K562 (cell line): ENCODE results near the gene SLC7A4. TPM values are rescaled to one million over a fixed set of nuclear protein-coding genes. Genes with fewer than 3 reads are reported as not detected.

Source experiments
- ATF4 ChIP-seq: fragments of 450-650 bp; formaldehyde crosslinking; IDR thresholded peaks from 2 replicates; pipeline ENCODE4 v1.4.0; 2022; ENCODE audit warnings: mild to moderate bottlenecking, moderate library complexity
- BACH1 ChIP-seq: fragments of 200-800 bp; sonication (Bioruptor generic); IDR thresholded peaks from 2 replicates; pipeline ENCODE4 v1.6.1; 2016; ENCODE audit warnings: missing genetic modification characterization, missing compliant biosample characterization
- RBBP5 ChIP-seq: fragments of 200-600 bp; sonication (generic); IDR thresholded peaks from 2 replicates; pipeline ENCODE4 v1.6.1; 2012; ENCODE audit warnings: borderline replicate concordance, mild to moderate bottlenecking, low read length, control low read depth, inconsistent platforms; ENCODE audit not compliant: insufficient read depth, poor library complexity, severe bottlenecking
- SIN3B ChIP-seq: fragments of 450-650 bp; IDR thresholded peaks from 2 replicates; pipeline ENCODE4 v1.6.1; 2017; ENCODE audit warnings: low read depth, mild to moderate bottlenecking, moderate library complexity
- TCF15 ChIP-seq: fragments of 250-450 bp; sonication (Bioruptor Pico); IDR thresholded peaks from 2 replicates; pipeline ENCODE4 v1.8.0; 2022; ENCODE audit warnings: moderate library complexity, mild to moderate bottlenecking, inconsistent platforms
- TCF7 ChIP-seq: sonication (generic); IDR thresholded peaks from 2 replicates; pipeline ENCODE4 v1.6.1; 2016; ENCODE audit warnings: antibody characterized with exemption, borderline replicate concordance
- XRCC4 ChIP-seq: IDR thresholded peaks from one replicate; pipeline ENCODE4 v1.6.1; 2011; ENCODE audit not compliant: insufficient read depth, insufficient read length; ENCODE audit errors: extremely low read depth
- ZNF277 ChIP-seq: fragments of 250-450 bp; sonication (Bioruptor Pico); IDR thresholded peaks from 2 replicates; pipeline ENCODE4 v1.8.0; 2022; ENCODE audit warnings: inconsistent platforms, mild to moderate bottlenecking, moderate library complexity, borderline replicate concordance
- ZNF561 ChIP-seq: fragments of 450-650 bp; formaldehyde crosslinking; conservative IDR thresholded peaks from 2 replicates; pipeline ENCODE4 v1.4.0; 2020; ENCODE audit warnings: mild to moderate bottlenecking, moderate library complexity
- ZNF644 ChIP-seq: fragments of 200-800 bp; sonication (Bioruptor generic); IDR thresholded peaks from 2 replicates; pipeline ENCODE4 v1.6.1; 2016; ENCODE audit warnings: low read depth, missing genetic modification characterization, missing compliant biosample characterization
- polyA plus RNA-seq, 8 experiments: library from polyadenylated mRNA; depleted of rRNA in 4 of 8; stranded (reverse) in 5 of 8; unstranded in 3 of 8; fragments of >200 nt; fragmentation: Nextera tagmentation in 2 of 8; fragmentation: Illumina TruSeq in 1 of 8; extraction: Ambion mirVana in 2 of 8; extraction: Trizol in 1 of 8; gene quantifications; 2 replicates each; pipeline versions ENCODE4 v1.2.1 to v1.2.3, GENCODE V29; 2011 to 2014; ENCODE audit warnings: inconsistent platforms in 1 of 8, missing spikeins in 1 of 8
- total RNA-seq, 7 experiments: library from RNA; depleted of rRNA in 6 of 7; stranded (reverse); fragments of >200 nt in 6 of 7; fragmentation: Illumina TruSeq in 2 of 7; extraction: Trizol in 2 of 7; gene quantifications; 2 replicates each; pipeline versions ENCODE4 v1.2.1 to v1.2.3, GENCODE V29; 2011 to 2021; ENCODE audit warnings: low replicate concordance in 1 of 7
- TF ChIP-seq, protein P1 (sequence below): sonication (generic); formaldehyde crosslinking; IDR thresholded peaks from 2 replicates; pipeline ENCODE4 v1.8.1; 2022; ENCODE audit warnings: missing genetic modification reagents
- TF ChIP-seq, protein P2 (sequence below): fragments of 250-450 bp; sonication (Bioruptor Pico); IDR thresholded peaks from 2 replicates; pipeline ENCODE4 v1.4.0; 2020; ENCODE audit warnings: mild to moderate bottlenecking, moderate library complexity

The SLC7A4 gene
- total and polyA plus RNA-seq, 9 of the 15 experiments (the other 6 are each of a cell fraction or from before 2014, with no cell fraction given) = not detected

GRCh38 chr22:20983081-20983771 is 49.1 kb downstream of the SLC7A4 start (continued):
- TF ChIP-seq RBBP5 (no peak), XRCC4 (no peak), BACH1 (tag) (no peak), ATF4 (no peak), TCF7 (no peak), ZNF644 (no peak), TCF15 (no peak), ZNF561 (no peak), ZNF277 (CRISPR knock-in tag) (no peak; the same call in 1 of the 2 replicates), SIN3B (no peak)
- TF ChIP-seq, protein P1, sequence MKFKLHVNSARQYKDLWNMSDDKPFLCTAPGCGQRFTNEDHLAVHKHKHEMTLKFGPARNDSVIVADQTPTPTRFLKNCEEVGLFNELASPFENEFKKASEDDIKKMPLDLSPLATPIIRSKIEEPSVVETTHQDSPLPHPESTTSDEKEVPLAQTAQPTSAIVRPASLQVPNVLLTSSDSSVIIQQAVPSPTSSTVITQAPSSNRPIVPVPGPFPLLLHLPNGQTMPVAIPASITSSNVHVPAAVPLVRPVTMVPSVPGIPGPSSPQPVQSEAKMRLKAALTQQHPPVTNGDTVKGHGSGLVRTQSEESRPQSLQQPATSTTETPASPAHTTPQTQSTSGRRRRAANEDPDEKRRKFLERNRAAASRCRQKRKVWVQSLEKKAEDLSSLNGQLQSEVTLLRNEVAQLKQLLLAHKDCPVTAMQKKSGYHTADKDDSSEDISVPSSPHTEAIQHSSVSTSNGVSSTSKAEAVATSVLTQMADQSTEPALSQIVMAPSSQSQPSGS (CRISPR knock-in tag) = no peak
- TF ChIP-seq, protein P2, sequence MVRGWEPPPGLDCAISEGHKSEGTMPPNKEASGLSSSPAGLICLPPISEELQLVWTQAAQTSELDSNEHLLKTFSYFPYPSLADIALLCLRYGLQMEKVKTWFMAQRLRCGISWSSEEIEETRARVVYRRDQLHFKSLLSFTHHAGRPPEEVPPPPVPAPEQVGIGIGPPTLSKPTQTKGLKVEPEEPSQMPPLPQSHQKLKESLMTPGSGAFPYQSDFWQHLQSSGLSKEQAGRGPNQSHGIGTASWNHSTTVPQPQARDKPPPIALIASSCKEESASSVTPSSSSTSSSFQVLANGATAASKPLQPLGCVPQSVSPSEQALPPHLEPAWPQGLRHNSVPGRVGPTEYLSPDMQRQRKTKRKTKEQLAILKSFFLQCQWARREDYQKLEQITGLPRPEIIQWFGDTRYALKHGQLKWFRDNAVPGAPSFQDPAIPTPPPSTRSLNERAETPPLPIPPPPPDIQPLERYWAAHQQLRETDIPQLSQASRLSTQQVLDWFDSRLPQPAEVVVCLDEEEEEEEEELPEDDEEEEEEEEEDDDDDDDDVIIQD (CRISPR knock-in tag) = no peak
